ENCODE data around the gene RDH13. TPM values are rescaled to one million over a fixed set of nuclear protein-coding genes. Genes with fewer than 3 reads are reported as not detected.

RDH13 gene
- total RNA-seq, 1 experiment from 2014 or later, result 43.3 TPM

GRCh38 chr19:55076321-55076720, 13.4 kb upstream of the RDH13 start:
- no peak for DNase-seq
- Mint-ChIP-seq H3K36me3 (ENCODE audit: insufficient read depth, unreplicated experiment) (peaks cover 38% of the 10 kb centered on the region), H3K4me3 (ENCODE audit: unreplicated experiment) (peak overlapping the region; percentile 90), H3K27me3 (ENCODE audit: insufficient read depth, unreplicated experiment) (no peaks in the 10 kb centered on the region), H3K4me1 (ENCODE audit: low read depth, unreplicated experiment) (peaks cover 30% of the 10 kb centered on the region), H3K27ac (ENCODE audit: unreplicated experiment) (peak overlapping the region; percentile 92), H3K9me3 (ENCODE audit: unreplicated experiment) (no peaks in the 10 kb centered on the region)
- ChIA-PET CTCF (interaction anchor here (1.0 kb wide), 1 partner anchor 12 kb away, joined by 5 read pairs; no protein-coding TSS in a partner anchor), POLR2A (interaction anchor here (0.6 kb wide), 1 partner anchor 428 kb away, joined by 3 read pairs; no protein-coding TSS in a partner anchor)
- no peaks in the 10 kb centered on the region for H3K27me3 ChIP-seq (replicated peaks; ENCODE audit: control insufficient read depth, insufficient read depth, low read length)
- no peaks in the 10 kb centered on the region for H3K9me3 ChIP-seq
- peak overlapping the region; percentile 45 for H3K4me3 ChIP-seq (ENCODE audit: low read depth, low read length)
- peaks cover 28% of the 10 kb centered on the region for H3K4me1 ChIP-seq
- TF ChIP-seq, protein P1, sequence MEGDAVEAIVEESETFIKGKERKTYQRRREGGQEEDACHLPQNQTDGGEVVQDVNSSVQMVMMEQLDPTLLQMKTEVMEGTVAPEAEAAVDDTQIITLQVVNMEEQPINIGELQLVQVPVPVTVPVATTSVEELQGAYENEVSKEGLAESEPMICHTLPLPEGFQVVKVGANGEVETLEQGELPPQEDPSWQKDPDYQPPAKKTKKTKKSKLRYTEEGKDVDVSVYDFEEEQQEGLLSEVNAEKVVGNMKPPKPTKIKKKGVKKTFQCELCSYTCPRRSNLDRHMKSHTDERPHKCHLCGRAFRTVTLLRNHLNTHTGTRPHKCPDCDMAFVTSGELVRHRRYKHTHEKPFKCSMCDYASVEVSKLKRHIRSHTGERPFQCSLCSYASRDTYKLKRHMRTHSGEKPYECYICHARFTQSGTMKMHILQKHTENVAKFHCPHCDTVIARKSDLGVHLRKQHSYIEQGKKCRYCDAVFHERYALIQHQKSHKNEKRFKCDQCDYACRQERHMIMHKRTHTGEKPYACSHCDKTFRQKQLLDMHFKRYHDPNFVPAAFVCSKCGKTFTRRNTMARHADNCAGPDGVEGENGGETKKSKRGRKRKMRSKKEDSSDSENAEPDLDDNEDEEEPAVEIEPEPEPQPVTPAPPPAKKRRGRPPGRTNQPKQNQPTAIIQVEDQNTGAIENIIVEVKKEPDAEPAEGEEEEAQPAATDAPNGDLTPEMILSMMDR (IDR thresholded peaks at IDR 0.05; ENCODE audit: insufficient read depth in 1 of 2, low read depth in 1 of 2, low read length in 1 of 2, severe bottlenecking in 1 of 2, unreplicated experiment in 1 of 2), result no peak
- BruUV-seq (replicated peaks), result no TSS peak
- intact Hi-C loops (cut with micrococcal nuclease; ENCODE audit: unreplicated experiment), result no loop called here
- H3K36me3 ChIP-seq (ENCODE audit: control insufficient read depth, insufficient read depth, low read length), result peaks cover 3% of the 10 kb centered on the region; the same call in 1 of the 2 replicates

DNA sequence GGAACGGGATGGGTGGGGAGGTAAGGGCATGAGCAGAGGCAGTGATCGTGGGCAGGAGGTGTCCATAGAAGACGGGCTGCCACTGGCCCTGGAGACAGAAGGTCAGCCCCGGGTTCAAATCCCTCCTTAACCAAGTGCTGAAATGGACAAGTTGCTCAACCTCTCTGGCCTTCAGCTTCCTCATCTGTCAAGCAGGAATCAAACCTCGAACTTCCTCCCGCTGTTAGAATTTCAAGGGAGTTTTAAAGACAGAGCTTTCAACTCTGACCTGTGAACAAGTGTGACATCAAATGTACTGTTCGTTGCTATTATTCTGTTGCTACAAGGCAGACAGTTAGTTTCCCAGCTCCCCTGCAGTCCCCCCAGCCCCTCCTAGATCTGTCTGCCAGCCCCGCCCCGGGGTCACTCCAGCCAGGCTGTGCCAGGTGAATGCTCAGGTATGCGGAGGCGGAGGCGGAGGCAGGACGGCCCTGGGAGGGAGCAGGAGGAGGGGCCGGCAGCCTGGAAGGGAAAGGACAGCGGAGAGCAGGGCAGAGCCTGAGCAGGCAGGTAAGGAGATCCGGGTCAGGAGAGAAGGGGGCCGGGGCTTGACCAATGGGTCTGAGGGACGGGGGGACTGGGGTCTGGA, 12.5 kb upstream of the RDH13 start, which contains the start of gene EPS8L1:
TSS of gene EPS8L1 (plus strand) at position 499 of the 628 bp plus-strand sequence. CDS start 576 bp downstream, outside the sequence.
- H3K27ac Mint-ChIP-seq (ENCODE audit: unreplicated experiment), result peak within 1 kb of the TSS; percentile 92
- BruUV-seq (replicated peaks), result no TSS peak
- POLR2A ChIA-PET, result interaction anchor here (0.5 to 0.6 kb wide), 2 partner anchors 66 to 401 kb away, joined by 3 to 7 read pairs; partner anchors contain the start of gene ZNF628

GRCh38 chr19:55071913-55072312, 9.0 kb upstream of the RDH13 start:
- H3K27me3 Mint-ChIP-seq (ENCODE audit: insufficient read depth, unreplicated experiment), result no peaks in the 10 kb centered on the region
- Histone ChIP-seq H3K4me3 (ENCODE audit: low read depth, low read length) (no peak overlapping the region), H3K36me3 (ENCODE audit: control insufficient read depth, insufficient read depth, low read length) (no peaks in the 10 kb centered on the region), H3K4me1 (peaks cover 36% of the 10 kb centered on the region), H3K27me3 (replicated peaks; ENCODE audit: control insufficient read depth, insufficient read depth, low read length) (no peaks in the 10 kb centered on the region), H3K9me3 (no peaks in the 10 kb centered on the region)
- intact Hi-C loops (cut with micrococcal nuclease; ENCODE audit: unreplicated experiment), result no loop called here
- TF ChIP-seq, protein P1 (IDR thresholded peaks at IDR 0.05; ENCODE audit: insufficient read depth in 1 of 2, low read depth in 1 of 2, low read length in 1 of 2, severe bottlenecking in 1 of 2, unreplicated experiment in 1 of 2), result no peak
- peaks cover 31% of the 10 kb centered on the region for H3K4me1 Mint-ChIP-seq (ENCODE audit: low read depth, unreplicated experiment)
- POLR2A ChIA-PET, result no interaction called here
- CTCF ChIA-PET, result no interaction called here
- no TSS peak for BruUV-seq (replicated peaks)
- no peak overlapping the region for H3K4me3 Mint-ChIP-seq (ENCODE audit: unreplicated experiment)
- no peaks in the 10 kb centered on the region for H3K9me3 Mint-ChIP-seq (ENCODE audit: unreplicated experiment)
- peak overlapping the region; percentile 17 for H3K27ac Mint-ChIP-seq (ENCODE audit: unreplicated experiment)
- H3K36me3 Mint-ChIP-seq (ENCODE audit: insufficient read depth, unreplicated experiment), result peaks cover 25% of the 10 kb centered on the region
- DNase-seq, result no peak

More for the DNA sequence above, 12.5 kb upstream of the RDH13 start, which contains the start of gene EPS8L1:
- Histone ChIP-seq H3K36me3 (ENCODE audit: control insufficient read depth, insufficient read depth, low read length) (peaks cover 3% of the 10 kb centered on the region; the same call in 1 of the 2 replicates), H3K4me1 (peaks cover 36% of the 10 kb centered on the region), H3K27me3 (replicated peaks; ENCODE audit: control insufficient read depth, insufficient read depth, low read length) (no peaks in the 10 kb centered on the region), H3K9me3 (no peaks in the 10 kb centered on the region), H3K4me3 (ENCODE audit: low read depth, low read length) (peak within 1 kb of the TSS; percentile 45)
- intact Hi-C loops (cut with micrococcal nuclease; ENCODE audit: unreplicated experiment), result no loop called here
- CTCF ChIA-PET, result interaction anchor here (0.5 kb wide), 1 partner anchor 886 kb away, joined by 3 read pairs; the partner anchor contains the start of gene MBOAT7
- TF ChIP-seq, protein P1 (IDR thresholded peaks at IDR 0.05; ENCODE audit: insufficient read depth in 1 of 2, low read depth in 1 of 2, low read length in 1 of 2, severe bottlenecking in 1 of 2, unreplicated experiment in 1 of 2), result no peak
- Mint-ChIP-seq H3K36me3 (ENCODE audit: insufficient read depth, unreplicated experiment) (peaks cover 30% of the 10 kb centered on the region), H3K4me3 (ENCODE audit: unreplicated experiment) (peak within 1 kb of the TSS; percentile 90), H3K4me1 (ENCODE audit: low read depth, unreplicated experiment) (peaks cover 28% of the 10 kb centered on the region), H3K9me3 (ENCODE audit: unreplicated experiment) (no peaks in the 10 kb centered on the region), H3K27me3 (ENCODE audit: insufficient read depth, unreplicated experiment) (no peaks in the 10 kb centered on the region)
- peak; percentile 95 to 96 for DNase-seq

Data from Caco-2 (cell line).